ENCODE measurements around the gene FNDC1.

Gene FNDC1

GRCh38 chr6:159149641-159150040 lies 19.6 kb upstream of the FNDC1 start:
- H3K4me2 ChIP-seq (ENCODE audit: low read length), result no peak overlapping the region
- H3K9me3 ChIP-seq (ENCODE audit: insufficient read depth, low read length), result no peaks in the 10 kb centered on the region
- no peaks in the 10 kb centered on the region for H4K20me1 ChIP-seq (ENCODE audit: insufficient read depth, low read length)
- H3K79me2 ChIP-seq (ENCODE audit: low read length), result no peaks in the 10 kb centered on the region
- H3K4me1 ChIP-seq (ENCODE audit: low read length), result peaks cover 3% of the 10 kb centered on the region; the same call in 1 of the 2 replicates
- TF ChIP-seq CTCF (IDR thresholded peaks at IDR 0.05; ENCODE audit: low read depth, low read length) (no peak), EZH2phosphoT487 (IDR thresholded peaks at IDR 0.05; ENCODE audit: low read depth) (no peak)
- no peak overlapping the region for H3K4me3 ChIP-seq (ENCODE audit: low read length)
- H3K27ac ChIP-seq (ENCODE audit: low read length), result no peak overlapping the region
- no peaks in the 10 kb centered on the region for H3K36me3 ChIP-seq (replicated peaks; ENCODE audit: low read depth, low read length)
- H3K9ac ChIP-seq (ENCODE audit: low read length), result no peak overlapping the region
- no peak overlapping the region for H2AFZ ChIP-seq (ENCODE audit: low read depth, low read length)
- H3K27me3 ChIP-seq (ENCODE audit: low read depth, low read length), result peaks cover 3% of the 10 kb centered on the region; the same call in 1 of the 2 replicates

GRCh38 chr6:159151266-159151855 lies 17.8 kb upstream of the FNDC1 start:
- H3K4me2 ChIP-seq (ENCODE audit: low read length), result peak overlapping the region; percentile 67

GRCh38 chr6:159152041-159152440 lies 17.2 kb upstream of the FNDC1 start:
- Histone ChIP-seq H3K79me2 (ENCODE audit: low read length) (no peaks in the 10 kb centered on the region), H3K27ac (ENCODE audit: low read length) (no peak overlapping the region), H3K9me3 (ENCODE audit: insufficient read depth, low read length) (no peaks in the 10 kb centered on the region), H3K4me1 (ENCODE audit: low read length) (peaks cover 3% of the 10 kb centered on the region; the same call in 1 of the 2 replicates), H2AFZ (ENCODE audit: low read depth, low read length) (no peak overlapping the region), H4K20me1 (ENCODE audit: insufficient read depth, low read length) (no peaks in the 10 kb centered on the region), H3K9ac (ENCODE audit: low read length) (no peak overlapping the region), H3K4me2 (ENCODE audit: low read length) (no peak overlapping the region), H3K36me3 (replicated peaks; ENCODE audit: low read depth, low read length) (no peaks in the 10 kb centered on the region), H3K27me3 (ENCODE audit: low read depth, low read length) (no peaks in the 10 kb centered on the region), H3K4me3 (ENCODE audit: low read length) (no peak overlapping the region)
- no peak for TF ChIP-seq EZH2phosphoT487 (IDR thresholded peaks at IDR 0.05; ENCODE audit: low read depth)
- TF ChIP-seq CTCF (IDR thresholded peaks at IDR 0.05; ENCODE audit: low read depth, low read length), result no peak

More at GRCh38 chr6:159151266-159151855, 17.8 kb upstream of the FNDC1 start:
- Histone ChIP-seq H3K9me3 (ENCODE audit: insufficient read depth, low read length) (no peaks in the 10 kb centered on the region), H2AFZ (ENCODE audit: low read depth, low read length) (0 out of 2 replicates have a peak overlapping the region, but pooled peaks have one; percentile 36), H3K27ac (ENCODE audit: low read length) (no peak overlapping the region), H3K79me2 (ENCODE audit: low read length) (no peaks in the 10 kb centered on the region), H3K36me3 (replicated peaks; ENCODE audit: low read depth, low read length) (no peaks in the 10 kb centered on the region), H3K27me3 (ENCODE audit: low read depth, low read length) (no peaks in the 10 kb centered on the region; the same call in 1 of the 2 replicates), H3K4me3 (ENCODE audit: low read length) (0 out of 2 replicates have a peak overlapping the region, but pooled peaks have one; percentile 22), H4K20me1 (ENCODE audit: insufficient read depth, low read length) (no peaks in the 10 kb centered on the region), H3K9ac (ENCODE audit: low read length) (no peak overlapping the region), H3K4me1 (ENCODE audit: low read length) (peaks cover 3% of the 10 kb centered on the region; the same call in 1 of the 2 replicates)
- TF ChIP-seq CTCF (IDR thresholded peaks at IDR 0.05; ENCODE audit: low read depth, low read length), result peak; percentile 68
- no peak for TF ChIP-seq EZH2phosphoT487 (IDR thresholded peaks at IDR 0.05; ENCODE audit: low read depth)

- Histone ChIP-seq H2AFZ (ENCODE audit: low read depth, low read length) (no peak overlapping the region), H3K27me3 (ENCODE audit: low read depth, low read length) (no peaks in the 10 kb centered on the region), H3K79me2 (ENCODE audit: low read length) (no peaks in the 10 kb centered on the region), H3K36me3 (replicated peaks; ENCODE audit: low read depth, low read length) (no peaks in the 10 kb centered on the region), H4K20me1 (ENCODE audit: insufficient read depth, low read length) (no peaks in the 10 kb centered on the region), H3K4me1 (ENCODE audit: low read length) (peaks cover 3% of the 10 kb centered on the region; the same call in 1 of the 2 replicates), H3K9me3 (ENCODE audit: insufficient read depth, low read length) (no peaks in the 10 kb centered on the region), H3K9ac (ENCODE audit: low read length) (no peak overlapping the region), H3K4me2 (ENCODE audit: low read length) (no peak overlapping the region), H3K27ac (ENCODE audit: low read length) (no peak overlapping the region), H3K4me3 (ENCODE audit: low read length) (no peak overlapping the region)
- TF ChIP-seq CTCF (IDR thresholded peaks at IDR 0.05; ENCODE audit: low read depth, low read length) (no peak), EZH2phosphoT487 (IDR thresholded peaks at IDR 0.05; ENCODE audit: low read depth) (no peak)
Measured at GRCh38 chr6:159152782-159153181, 16.4 kb upstream of the FNDC1 start.

Data from OCI-LY3 (cell line).